H9 (cell line): Measurements from ENCODE around the gene OCLN. TPM values are rescaled to one million over a fixed set of nuclear protein-coding genes. Genes with fewer than 3 reads are reported as not detected.

ENCODE experiments used
- DNase-seq: peaks from one replicate; pipeline ENCODE4 v3.0.0-alpha.2; 2017
- H2AFZ ChIP-seq: one replicate; pipeline ENCODE4 v1.6.1; 2013; ENCODE audit warnings: mild to moderate bottlenecking, low read length, control low read depth, moderate library complexity
- H2AK5ac ChIP-seq: 2 replicates; pipeline ENCODE4 v1.6.1; 2013; ENCODE audit warnings: low read length, control low read depth, mixed read lengths; ENCODE audit not compliant: insufficient read length
- H2BK120ac ChIP-seq: one replicate; pipeline ENCODE4 v1.6.1; 2013; ENCODE audit warnings: low read depth, mild to moderate bottlenecking, low read length, control low read depth, inconsistent platforms; ENCODE audit not compliant: poor library complexity, severe bottlenecking
- H2BK12ac ChIP-seq: 2 replicates; pipeline ENCODE4 v1.6.1; 2013; ENCODE audit warnings: low read length, control low read depth, mixed read lengths, low read depth; ENCODE audit not compliant: insufficient read length
- H2BK15ac ChIP-seq: 2 replicates; pipeline ENCODE4 v1.6.1; 2013; ENCODE audit warnings: low read depth, low read length, control low read depth
- H2BK20ac ChIP-seq: one replicate; pipeline ENCODE4 v1.6.1; 2013; ENCODE audit warnings: low read depth, mild to moderate bottlenecking, low read length, control low read depth, inconsistent platforms; ENCODE audit not compliant: poor library complexity, severe bottlenecking
- H2BK5ac ChIP-seq: 2 replicates; pipeline ENCODE4 v1.6.1; 2013; ENCODE audit warnings: low read length, control low read depth, mixed read lengths; ENCODE audit not compliant: insufficient read length
- H3K14ac ChIP-seq: 2 replicates; pipeline ENCODE4 v1.6.1; 2013; ENCODE audit warnings: low read length, control low read depth; ENCODE audit not compliant: insufficient read depth
- H3K18ac ChIP-seq: 2 replicates; pipeline ENCODE4 v1.6.1; 2013; ENCODE audit warnings: low read depth, mild to moderate bottlenecking, mixed read lengths, low read length, control low read depth; ENCODE audit not compliant: insufficient read length
- H3K23ac ChIP-seq: 2 replicates; pipeline ENCODE4 v1.6.1; 2013; ENCODE audit warnings: low read length, control low read depth, mixed read lengths, low read depth; ENCODE audit not compliant: insufficient read length
- H3K23me2 ChIP-seq: 2 replicates; pipeline ENCODE4 v1.6.1; 2013; ENCODE audit warnings: low read depth, mild to moderate bottlenecking, mixed read lengths, low read length, control low read depth; ENCODE audit not compliant: insufficient read length, poor library complexity, severe bottlenecking
- H3K27ac ChIP-seq: 2 replicates; pipeline ENCODE4 v1.5.1; 2013; ENCODE audit warnings: low read length, control low read depth, mixed read lengths, low read depth; ENCODE audit not compliant: insufficient read length
- H3K27me3 ChIP-seq: 2 replicates; pipeline ENCODE4 v1.6.1; 2013; ENCODE audit warnings: low read length, control low read depth, inconsistent platforms; ENCODE audit not compliant: insufficient read depth
- H3K4ac ChIP-seq: 2 replicates; pipeline ENCODE4 v1.6.1; 2013; ENCODE audit warnings: low read depth, mild to moderate bottlenecking, control low read depth, inconsistent platforms, low read length, moderate library complexity
- H3K4me1 ChIP-seq: 2 replicates; pipeline ENCODE4 v1.6.1; 2013; ENCODE audit warnings: low read length, control low read depth, inconsistent platforms; ENCODE audit not compliant: insufficient read depth
- H3K4me2 ChIP-seq: 2 replicates; pipeline ENCODE4 v1.6.1; 2013; ENCODE audit warnings: low read length, control low read depth, mixed read lengths; ENCODE audit not compliant: insufficient read length, insufficient read depth
- H3K56ac ChIP-seq: 2 replicates; pipeline ENCODE4 v1.6.1; 2013; ENCODE audit warnings: low read depth, mild to moderate bottlenecking, mixed read lengths, low read length, control low read depth; ENCODE audit not compliant: insufficient read length
- H3K79me1 ChIP-seq: 2 replicates; pipeline ENCODE4 v1.6.1; 2013; ENCODE audit warnings: low read depth, mild to moderate bottlenecking, moderate library complexity, low read length, control low read depth, inconsistent platforms; ENCODE audit not compliant: insufficient read depth, poor library complexity, severe bottlenecking
- H3K79me2 ChIP-seq: 2 replicates; pipeline ENCODE4 v1.6.1; 2013; ENCODE audit warnings: low read length, control low read depth, inconsistent platforms; ENCODE audit not compliant: insufficient read depth
- H3K9ac ChIP-seq: 2 replicates; pipeline ENCODE4 v1.6.1; 2013; ENCODE audit warnings: low read length, control low read depth, mixed read lengths; ENCODE audit not compliant: insufficient read length; ENCODE audit errors: extremely low read depth
- H3K9me3 ChIP-seq: one replicate; pipeline ENCODE4 v1.6.1; 2013; ENCODE audit warnings: low read depth, low read length, inconsistent platforms; ENCODE audit not compliant: control insufficient read depth
- H3T11ph ChIP-seq: one replicate; pipeline ENCODE4 v1.6.1; 2013; ENCODE audit warnings: mild to moderate bottlenecking, low read length, control low read depth, inconsistent platforms
- H4K20me1 ChIP-seq: one replicate; pipeline ENCODE4 v1.6.1; 2013; ENCODE audit not compliant: control insufficient read depth, insufficient read length, insufficient read depth
- H4K5ac ChIP-seq: 2 replicates; pipeline ENCODE4 v1.6.1; 2013; ENCODE audit warnings: low read depth, mild to moderate bottlenecking, mixed read lengths, low read length, control low read depth; ENCODE audit not compliant: insufficient read length
- H4K8ac ChIP-seq: replicated peaks from 2 replicates; pipeline ENCODE4 v1.6.1; 2013; ENCODE audit warnings: low read length, control low read depth, mixed read lengths, low read depth; ENCODE audit not compliant: insufficient read length
- H4K91ac ChIP-seq: 2 replicates; pipeline ENCODE4 v1.6.1; 2013; ENCODE audit warnings: low read depth, mild to moderate bottlenecking, moderate library complexity, mixed read lengths, low read length, control low read depth; ENCODE audit not compliant: insufficient read length
- H3K27ac Mint-ChIP-seq, 3 experiments: 2 replicates in 2 of 3; 3 replicates in 1 of 3; pipeline ENCODE4 v1.8.0; 2020 to 2021; ENCODE audit warnings: mixed read lengths in 3 of 3, mild to moderate bottlenecking in 1 of 3, moderate library complexity in 1 of 3
- H3K27me3 Mint-ChIP-seq: 2 replicates; pipeline ENCODE4 v1.8.0; 2021; ENCODE audit warnings: low read depth, mild to moderate bottlenecking, moderate library complexity, mixed read lengths
- H3K36me3 Mint-ChIP-seq, 3 experiments: 2 replicates in 2 of 3; 3 replicates in 1 of 3; pipeline ENCODE4 v1.8.0; 2020 to 2021; ENCODE audit warnings: low read depth in 3 of 3, mixed read lengths in 3 of 3; ENCODE audit not compliant: insufficient read depth in 1 of 3
- H3K4me1 Mint-ChIP-seq, 2 experiments: 2 replicates each; pipeline ENCODE4 v1.8.0; 2020; ENCODE audit warnings: mixed read lengths in 2 of 2
- H3K4me3 Mint-ChIP-seq, 2 experiments: 2 replicates in 1 of 2; 3 replicates in 1 of 2; pipeline ENCODE4 v1.8.0; 2020 to 2021; ENCODE audit warnings: mild to moderate bottlenecking in 2 of 2, mixed read lengths in 2 of 2, moderate library complexity in 1 of 2
- H3K9me3 Mint-ChIP-seq, 2 experiments: 2 replicates in 1 of 2; 3 replicates in 1 of 2; pipeline ENCODE4 v1.8.0; 2020; ENCODE audit warnings: mild to moderate bottlenecking in 2 of 2, mixed read lengths in 2 of 2, moderate library complexity in 1 of 2
- CTCF ChIP-seq: fragments of 200-600 bp; sonication (generic); conservative IDR thresholded peaks from 3 replicates; pipeline ENCODE4 v1.8.0; 2021; ENCODE audit warnings: antibody characterized with exemption, mild to moderate bottlenecking
- WGBS: extraction: QIAGEN DNeasy Blood & Tissue Kit; methylation state at CpG from one replicate; pipeline ENCODE4 v1.1.7; 2013; ENCODE audit warnings: missing lambda C conversion rate, low lambda C conversion rate, mixed read lengths; ENCODE audit not compliant: insufficient read length; ENCODE audit errors: extremely low coverage; 5-methylcytosine and 5-hydroxymethylcytosine counted together
- total RNA-seq: library from RNA; stranded (reverse); gene quantifications from 2 replicates; pipeline ENCODE4 v1.2.1, GENCODE V29; 2021

Gene OCLN
- total RNA-seq, 1 experiment from 2014 or later = 109 TPM

DNA sequence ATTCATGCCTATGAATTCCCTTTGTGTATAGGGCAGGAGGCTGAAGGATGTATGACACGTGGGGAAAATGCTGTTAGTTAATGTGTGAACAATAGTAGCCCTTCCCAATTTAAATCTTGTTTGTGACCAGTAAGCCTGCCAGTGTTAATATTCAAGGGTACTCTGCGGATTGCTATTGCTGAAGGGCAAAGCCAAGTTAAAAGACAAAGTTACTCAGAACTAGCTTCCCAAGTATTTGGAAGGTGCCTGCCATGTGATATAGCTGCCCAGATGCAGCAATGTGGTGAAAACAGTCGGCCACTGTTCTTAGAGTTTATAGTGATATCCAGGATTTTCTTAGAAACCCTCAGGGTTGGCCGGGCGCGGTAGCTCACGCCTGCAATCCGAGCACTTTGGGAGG is 43.1 kb upstream of the OCLN start:
- H3K23me2 ChIP-seq = no peaks in the 10 kb centered on the region
- no peak overlapping the region for H2AFZ ChIP-seq
- H4K5ac ChIP-seq = no peak overlapping the region
- no peaks in the 10 kb centered on the region for H3K79me1 ChIP-seq
- H3K27ac ChIP-seq = no peak overlapping the region
- H3K4me3 Mint-ChIP-seq = no peak overlapping the region
- H3K79me2 ChIP-seq = no peaks in the 10 kb centered on the region
- no peak overlapping the region for H3K14ac ChIP-seq
- no peak overlapping the region for H3K27ac Mint-ChIP-seq
- no peaks in the 10 kb centered on the region for H3K4me1 ChIP-seq
- no peak overlapping the region for H2BK20ac ChIP-seq
- H2AK5ac ChIP-seq = no peak overlapping the region
- H3K9ac ChIP-seq = peak overlapping the region; percentile 14
- H2BK12ac ChIP-seq = no peak overlapping the region
- no peaks in the 10 kb centered on the region; the same call in 1 of the 2 replicates for H3K27me3 Mint-ChIP-seq
- peaks cover 3 to 4% of the 10 kb centered on the region in 2 experiments for H3K4me1 Mint-ChIP-seq
- H4K20me1 ChIP-seq = no peaks in the 10 kb centered on the region
- H4K91ac ChIP-seq = no peak overlapping the region
- H3T11ph ChIP-seq = no peak overlapping the region
- no peak for TF ChIP-seq CTCF
- no peak overlapping the region for H3K18ac ChIP-seq
- no peak overlapping the region for H2BK15ac ChIP-seq
- H2BK120ac ChIP-seq = no peak overlapping the region
- DNase-seq = no peak
- H3K27me3 ChIP-seq = no peaks in the 10 kb centered on the region
- no peak overlapping the region for H2BK5ac ChIP-seq
- H3K9me3 ChIP-seq = no peaks in the 10 kb centered on the region
- no peak overlapping the region for H3K23ac ChIP-seq
- no peak overlapping the region for H3K4me2 ChIP-seq
- H4K8ac ChIP-seq = no peak overlapping the region
- H3K36me3 Mint-ChIP-seq = no peaks in the 10 kb centered on the region
- no peak overlapping the region for H3K56ac ChIP-seq
- no CpG with 5 or more reads among the region's 8 CpGs for WGBS
- H3K9me3 Mint-ChIP-seq = no peaks in the 10 kb centered on the region
- no peak overlapping the region for H3K4ac ChIP-seq
